Fibroblast of peridontal ligament (primary cell): ENCODE results near the gene TRIM42.
A peak's percentile ranks its signal among the peaks of the same experiment; 100 is the strongest.

ENCODE experiments used
- DNase-seq: peaks from one replicate; pipeline ENCODE4 v3.0.0-alpha.2; 2010; ENCODE audit errors: extremely low read depth

The TRIM42 gene

DNA sequence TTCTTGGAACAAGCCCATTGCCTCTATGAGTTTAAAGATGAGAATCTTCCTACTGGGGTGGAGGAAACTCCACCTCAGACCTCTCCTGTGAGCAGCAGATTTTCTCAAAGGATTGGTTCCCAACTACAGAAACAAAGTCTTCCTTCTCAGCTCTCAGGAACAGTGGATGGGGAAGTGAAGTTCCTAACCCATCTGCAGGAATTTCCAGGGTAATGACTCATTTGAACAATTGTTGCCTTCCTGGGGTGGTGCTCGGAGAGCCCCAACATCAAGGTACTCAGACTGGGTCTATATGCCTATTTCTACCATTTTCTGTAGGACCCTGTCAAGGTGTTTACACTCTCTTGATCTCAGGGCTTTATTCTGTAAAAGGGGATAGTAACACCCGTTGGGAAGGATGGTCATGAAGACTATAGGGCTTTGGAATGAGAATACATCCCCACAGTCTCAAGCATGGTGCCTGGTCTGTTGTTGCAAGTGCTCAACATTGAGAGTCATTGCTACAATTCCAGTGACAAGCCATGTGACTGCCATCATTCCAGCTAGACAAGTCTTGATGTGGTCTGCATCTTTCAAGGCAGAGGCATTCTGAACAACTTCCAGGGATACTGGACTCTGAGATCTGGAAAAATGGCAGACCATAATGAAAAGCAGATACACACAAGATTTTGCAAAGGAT lies 33.0 kb downstream of the TRIM42 start:
- DNase-seq = no peak

DNA sequence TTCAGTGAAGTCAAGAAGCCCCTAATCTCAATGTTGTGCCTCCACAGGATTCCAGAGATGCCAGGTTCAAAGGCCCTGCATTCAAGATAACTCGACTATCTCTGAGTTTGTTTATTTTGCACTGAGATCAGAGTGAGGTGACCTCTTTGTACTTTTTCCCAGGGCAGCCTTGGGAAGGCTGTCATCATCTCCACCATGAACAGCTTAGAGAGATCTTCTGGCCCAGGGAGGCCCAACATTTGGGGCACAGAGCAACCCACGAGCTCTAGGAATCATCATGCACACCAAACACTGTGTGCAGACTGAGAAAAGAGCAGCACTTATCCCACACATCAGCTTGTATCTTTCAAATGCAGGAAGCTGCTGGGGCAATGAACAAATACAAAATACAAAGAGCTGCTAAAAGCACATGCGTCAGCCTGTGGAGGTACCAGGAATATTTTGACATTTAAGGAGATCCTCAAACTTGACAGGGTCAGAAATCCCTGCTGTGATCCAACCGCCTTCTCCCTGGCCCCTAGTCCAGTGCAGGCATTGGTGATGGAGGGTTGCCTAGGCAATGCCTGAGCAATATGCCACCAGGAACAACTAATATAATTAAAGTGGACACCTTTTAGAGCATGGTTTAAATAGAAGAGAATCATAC lies 33.6 kb downstream of the TRIM42 start:
- no peak for DNase-seq

DNA sequence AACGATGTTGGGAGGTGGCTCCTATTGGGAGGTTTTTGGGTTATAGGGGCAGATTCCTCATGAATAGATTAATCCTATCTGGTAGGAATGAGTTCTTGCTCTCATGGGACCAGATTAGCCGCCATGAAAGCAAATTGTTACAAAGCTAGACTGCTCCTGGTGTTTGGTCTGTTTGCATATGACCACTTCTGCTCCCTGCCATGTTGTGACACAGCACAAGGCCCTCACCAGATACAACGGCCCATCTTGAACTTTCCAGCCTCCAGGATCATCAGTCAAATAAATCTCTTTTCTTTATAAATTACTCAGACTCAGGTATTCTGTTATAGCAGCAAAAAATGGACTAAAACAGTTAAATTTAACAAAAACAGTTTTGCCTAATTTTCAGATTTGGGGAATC lies 34.4 kb downstream of the TRIM42 start:
- DNase-seq = no peak

DNA sequence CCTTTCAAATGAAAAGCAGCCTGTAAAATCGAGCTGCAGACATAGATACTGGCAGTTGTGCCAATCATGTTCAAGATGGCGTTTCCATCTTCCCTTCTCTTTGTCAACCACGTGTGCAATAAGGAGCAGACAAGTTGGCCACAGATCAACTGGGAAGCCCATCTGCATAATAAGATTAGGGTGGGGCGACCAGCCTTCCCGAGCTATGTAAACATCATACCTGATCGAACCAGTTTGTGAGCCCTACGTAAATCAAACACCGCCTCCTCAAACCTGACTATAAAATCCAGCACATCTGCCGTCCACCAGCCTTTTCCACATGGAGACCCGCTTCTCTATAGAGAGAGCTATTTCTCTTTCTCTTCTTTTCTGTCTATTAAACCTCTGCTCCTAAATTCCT lies 37.2 kb downstream of the TRIM42 start:
- no peak for DNase-seq

DNA sequence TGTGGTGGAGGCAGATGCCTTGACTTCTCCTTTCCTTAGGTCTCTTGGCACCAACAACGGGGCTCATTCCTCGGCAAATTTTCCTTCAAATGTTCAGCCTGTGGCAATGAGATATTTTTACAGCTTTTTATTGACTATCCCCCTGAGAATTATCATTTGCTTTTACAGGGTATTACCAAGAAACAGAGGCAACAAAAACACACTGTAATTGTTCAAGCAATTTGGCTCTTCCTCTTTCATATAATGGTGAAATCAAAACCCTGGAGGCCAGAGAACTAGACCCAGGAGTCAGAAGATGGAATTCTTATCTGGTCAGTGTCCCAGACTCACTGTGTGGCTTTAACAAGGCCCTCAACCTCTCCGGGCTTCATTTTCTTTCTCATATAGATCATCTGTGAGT lies 40.1 kb downstream of the TRIM42 start:
- peak; percentile 40 for DNase-seq

DNA sequence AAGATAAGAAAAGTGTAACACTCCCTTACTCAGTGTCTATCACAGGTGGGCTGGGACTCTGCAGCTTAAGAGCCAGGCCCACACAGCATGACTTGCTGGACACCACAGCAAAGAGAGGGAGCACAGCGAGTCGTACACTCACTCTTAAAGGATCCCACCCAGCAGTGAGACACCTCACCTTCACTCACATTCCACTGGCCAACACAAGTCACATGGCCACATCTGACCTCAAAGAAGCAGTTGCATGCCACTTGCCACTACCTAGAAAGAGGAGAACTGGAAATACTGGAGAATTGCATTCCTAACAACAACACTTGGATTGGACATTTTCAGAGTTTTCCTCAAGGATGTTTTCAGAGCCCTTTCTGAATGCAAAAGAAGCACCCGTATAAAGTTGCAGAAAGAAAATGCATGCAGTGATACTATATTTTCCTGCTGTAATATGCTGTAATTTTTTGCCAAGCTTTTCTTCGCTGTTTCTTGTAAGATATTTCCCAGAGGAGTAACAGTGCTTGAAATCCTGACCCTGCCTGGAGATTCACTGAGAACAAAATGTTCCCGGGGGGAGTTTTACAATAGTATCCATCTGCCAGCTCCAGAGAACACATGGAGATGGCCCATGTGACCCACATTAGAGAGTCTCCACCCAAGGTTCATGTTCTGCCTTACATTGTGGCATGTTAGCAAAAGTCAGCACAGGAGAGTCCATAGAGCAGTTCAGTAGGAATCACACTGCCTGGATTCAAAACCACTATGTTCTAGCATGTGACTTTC lies 42.2 kb downstream of the TRIM42 start:
- peak; percentile 44 for DNase-seq

DNA sequence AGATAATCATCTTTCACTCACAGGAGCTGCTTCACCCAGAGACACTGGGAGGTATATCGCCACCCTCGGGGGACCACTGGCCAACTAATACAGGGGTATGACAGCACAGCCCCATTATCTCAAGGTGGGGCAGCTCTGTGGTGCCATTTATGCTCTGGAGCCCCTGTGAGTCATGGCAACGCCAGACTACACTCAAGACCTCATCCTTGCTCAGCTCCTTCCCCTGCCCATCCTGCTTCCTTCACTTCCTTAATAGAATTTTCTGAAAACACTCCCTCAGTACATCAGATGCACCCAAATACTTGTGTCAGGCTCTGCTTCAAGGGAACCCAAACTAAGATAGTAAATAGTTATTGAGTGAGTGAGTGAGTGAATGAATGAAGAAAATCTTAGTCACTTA lies 45.7 kb downstream of the TRIM42 start:
- DNase-seq = no peak

DNA sequence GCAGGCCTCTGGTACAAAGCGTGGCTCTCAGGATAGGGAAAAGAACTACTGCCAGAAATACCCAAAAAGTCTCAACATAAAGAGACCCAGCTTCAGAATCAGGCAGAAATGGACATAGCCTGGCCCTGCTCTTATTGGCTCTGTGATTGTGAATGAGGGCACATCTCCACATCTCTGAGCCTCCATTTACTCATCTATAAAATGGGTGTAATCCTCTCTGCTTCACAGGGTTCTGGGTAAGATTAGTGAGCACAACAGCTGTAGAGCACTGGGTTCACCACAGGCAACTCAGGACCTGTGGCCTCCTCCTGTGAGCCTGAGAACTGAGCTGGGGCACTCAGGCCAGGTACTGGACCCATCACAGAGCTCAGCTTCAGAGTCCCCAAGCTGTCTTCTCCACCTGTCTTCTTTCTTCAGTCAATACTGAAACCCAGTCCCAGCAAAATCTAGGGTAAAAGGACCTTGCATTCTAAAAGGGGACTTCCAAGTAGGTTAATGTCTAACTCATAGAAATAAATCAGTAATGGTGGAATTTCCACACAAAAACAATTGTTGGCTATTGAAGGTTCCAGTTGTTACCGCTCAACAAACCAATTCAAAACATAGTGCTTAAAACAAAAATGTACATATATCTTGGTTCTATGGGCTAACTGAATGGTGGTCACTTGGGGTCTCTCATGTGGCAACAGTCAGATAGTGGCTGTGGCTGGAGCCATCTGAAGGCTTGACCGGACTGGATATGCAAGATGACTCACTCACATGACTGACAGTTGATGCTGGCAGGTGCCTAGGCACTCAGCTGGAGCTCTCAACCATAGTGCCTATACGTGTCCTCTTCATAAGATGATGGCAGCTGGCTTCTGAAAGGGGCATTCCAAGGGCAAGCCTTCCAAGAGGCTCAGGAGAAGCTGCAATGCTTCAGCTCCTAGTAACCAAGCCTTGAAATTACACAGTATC lies 47.3 kb downstream of the TRIM42 start:
- no peak for DNase-seq

DNA sequence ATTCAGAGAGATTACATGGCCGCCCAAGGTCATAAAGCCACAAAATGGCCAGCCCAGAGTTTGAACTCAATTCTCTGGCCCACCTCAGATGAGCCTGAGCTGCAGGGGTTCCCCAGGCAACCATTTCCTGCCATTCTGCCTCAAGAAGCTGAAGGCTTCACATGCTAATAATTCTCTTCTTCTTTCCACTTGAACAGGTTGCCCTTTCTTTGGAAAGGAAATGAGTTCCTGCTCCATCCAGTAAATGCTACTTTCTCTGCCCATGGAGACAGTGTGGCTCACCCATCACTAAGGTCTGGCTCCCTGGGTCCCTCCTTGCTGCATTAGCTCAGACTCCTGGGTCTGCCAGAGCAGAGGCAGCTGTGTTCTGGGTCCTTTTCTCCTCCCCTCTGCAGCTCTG lies 48.2 kb downstream of the TRIM42 start:
- DNase-seq = no peak

DNA sequence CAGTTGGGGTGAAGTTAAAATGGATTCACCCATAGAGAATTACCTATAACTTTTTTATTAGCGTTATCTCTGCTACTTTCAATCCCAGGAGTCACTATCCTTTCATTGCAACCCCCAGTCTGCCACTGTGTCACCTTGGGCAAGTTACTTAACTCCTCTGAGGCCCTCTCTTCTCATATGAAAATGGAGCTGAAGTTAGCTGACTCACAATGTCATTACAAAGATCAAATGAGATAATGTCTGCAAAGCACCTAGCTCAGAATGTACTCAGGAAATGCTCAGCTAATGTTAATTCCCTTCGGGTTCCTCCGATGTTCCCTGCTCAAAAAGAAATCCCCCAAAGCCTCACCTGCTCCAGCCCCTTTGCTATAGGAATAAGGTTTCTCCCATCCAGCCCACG lies 50.0 kb downstream of the TRIM42 start:
- no peak for DNase-seq

DNA sequence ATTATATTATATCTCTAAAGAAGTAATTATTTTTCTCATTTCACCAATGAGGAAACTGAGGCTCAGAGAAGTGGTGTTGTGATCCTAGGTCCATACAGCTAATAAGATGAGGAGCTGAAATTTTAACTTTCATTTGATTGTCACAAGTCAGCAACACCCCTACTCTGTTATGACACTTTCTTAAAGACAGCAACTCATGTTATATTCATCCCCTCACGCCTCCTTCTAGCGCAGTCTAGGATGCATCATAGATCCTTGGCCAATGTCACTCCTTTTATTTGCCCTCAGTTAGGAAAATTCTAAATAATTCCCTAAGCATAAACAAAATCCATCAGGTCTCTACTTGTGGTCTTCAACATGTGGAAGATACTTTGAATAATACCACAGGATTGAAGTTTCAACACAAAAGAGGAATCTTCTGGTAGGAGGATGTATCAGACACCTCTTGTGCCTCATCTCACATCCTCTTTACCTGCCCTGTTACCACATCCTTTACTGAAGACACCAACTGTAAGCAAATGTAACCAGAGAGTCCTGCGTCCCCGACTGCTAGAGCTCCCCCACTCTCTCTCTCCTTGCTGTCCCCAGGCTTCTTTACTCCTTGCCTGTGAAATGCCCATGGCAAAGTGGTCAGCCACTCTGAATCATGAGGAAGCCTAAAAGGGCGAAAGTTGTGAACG lies 53.7 kb downstream of the TRIM42 start:
- no peak for DNase-seq

DNA sequence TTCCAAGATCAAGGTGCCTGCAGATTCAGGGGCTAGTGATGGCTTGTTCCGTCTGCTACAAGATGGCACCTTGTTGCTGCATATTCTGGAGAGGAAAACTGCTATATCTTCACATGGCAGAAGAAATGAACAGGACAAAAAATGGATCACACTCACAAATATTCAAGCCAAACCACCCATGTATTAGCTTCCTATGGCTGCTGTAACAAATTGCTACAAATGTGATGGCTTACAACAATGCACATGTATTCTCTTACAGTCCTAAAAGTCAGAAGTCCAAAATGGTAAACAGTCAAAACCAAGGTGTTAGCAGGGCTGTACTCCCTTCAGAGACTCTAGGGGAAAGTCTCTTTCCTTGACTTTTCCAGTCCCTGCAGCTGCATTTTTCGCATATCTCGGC lies 55.8 kb downstream of the TRIM42 start:
- no peak for DNase-seq

DNA sequence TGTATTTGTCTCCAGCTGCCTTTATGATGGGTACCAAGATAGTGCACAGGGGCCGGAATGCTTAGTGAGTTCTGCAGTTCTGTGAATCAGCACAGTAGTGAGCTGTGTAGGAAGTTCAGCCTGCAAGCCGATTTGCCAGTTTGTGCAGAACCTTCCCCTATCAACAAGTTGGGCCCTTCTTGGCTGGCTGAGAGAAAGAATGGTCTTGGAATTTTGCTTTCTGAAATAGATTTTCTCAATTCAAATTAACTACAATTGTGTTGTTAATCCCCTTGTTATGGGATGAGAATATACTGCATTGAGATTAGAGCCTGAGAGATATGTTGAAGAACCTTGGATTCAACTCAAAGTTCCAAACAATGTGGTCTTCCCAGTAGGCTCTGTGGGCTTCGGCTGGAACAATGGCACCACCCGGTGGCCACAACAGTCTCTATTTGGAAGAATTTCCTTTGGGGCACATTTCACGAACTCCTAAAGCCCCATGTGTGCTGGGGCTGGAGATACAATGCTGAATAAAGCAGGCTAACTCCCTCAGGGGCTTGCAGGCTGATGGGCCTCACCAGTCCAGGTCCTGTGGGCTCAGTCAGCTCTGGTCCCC lies 59.1 kb downstream of the TRIM42 start:
- DNase-seq = peak; percentile 78

DNA sequence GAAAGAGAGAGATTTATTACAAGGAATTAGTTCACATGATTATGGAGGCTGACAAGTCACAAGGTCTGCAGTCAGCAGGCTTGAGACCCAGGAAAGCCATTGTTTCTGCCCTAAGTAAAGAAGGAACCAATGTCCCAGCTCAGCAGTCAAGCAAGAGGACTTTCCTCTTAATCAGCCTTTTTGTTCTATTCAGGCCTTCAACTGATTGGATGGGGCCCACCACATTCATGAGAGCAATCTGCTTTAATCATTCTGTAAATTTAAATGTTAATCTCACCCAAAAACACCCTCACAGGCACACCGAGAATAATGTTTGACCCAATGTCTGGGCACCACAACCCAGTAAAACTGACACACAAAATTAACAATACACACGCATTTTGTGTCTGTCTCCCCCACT lies 64.3 kb downstream of the TRIM42 start:
- DNase-seq = no peak

DNA sequence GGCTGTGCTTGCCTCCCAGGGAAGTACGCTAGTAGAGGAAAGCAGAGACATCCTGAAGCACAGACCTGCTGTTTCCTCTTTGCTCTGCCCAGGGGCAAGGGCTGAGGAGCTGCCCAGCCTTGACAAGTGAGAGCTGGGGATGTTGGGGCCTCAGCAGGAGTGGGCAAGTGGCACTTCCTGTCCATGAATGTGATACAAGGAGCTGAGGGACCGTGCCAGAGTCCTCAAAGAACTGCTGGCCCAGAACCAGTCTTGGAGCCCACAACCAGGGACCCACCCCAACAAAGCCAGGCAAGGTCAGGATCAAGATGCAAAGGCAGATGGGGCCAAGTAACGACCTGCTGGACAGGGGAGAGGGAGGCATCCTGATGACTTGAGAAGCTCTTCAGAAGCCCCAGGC lies 70.3 kb downstream of the TRIM42 start:
- DNase-seq = no peak

DNA sequence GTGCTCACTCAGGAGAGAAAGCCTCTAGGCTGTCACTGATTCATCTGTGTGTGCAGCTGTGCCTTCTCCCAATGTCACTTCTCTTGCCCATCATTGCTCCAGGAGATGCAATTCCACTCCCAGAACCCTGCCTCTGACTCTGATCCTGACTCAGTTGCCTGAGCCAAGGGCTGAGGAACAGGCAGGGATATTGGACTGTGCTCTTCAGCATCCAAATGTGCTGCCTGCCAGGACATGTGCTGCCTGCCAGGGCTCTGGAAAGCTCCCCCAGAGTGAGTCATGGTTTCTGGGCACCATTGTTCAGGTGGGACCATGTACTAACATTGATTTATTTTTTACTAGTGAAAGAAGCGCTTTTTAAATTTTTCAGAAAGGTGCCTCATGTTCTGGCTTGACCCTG lies 71.0 kb downstream of the TRIM42 start:
- DNase-seq = no peak
